OCI-LY7 (cell line): ENCODE data around the gene PRND.

Experiments
- EZH2phosphoT487 ChIP-seq: fragments of 200-600 bp; sonication (generic); IDR thresholded peaks from 2 replicates; pipeline ENCODE4 v1.6.1; 2018; ENCODE audit warnings: low read depth, borderline replicate concordance, mild to moderate bottlenecking, mixed run types, antibody characterized with exemption, low read length, moderate library complexity, mixed read lengths
- TF ChIP-seq, protein P1 (sequence below): fragments of 200-600 bp; sonication (generic); conservative IDR thresholded peaks from 2 replicates; pipeline ENCODE4 v1.5.1; 2014; ENCODE audit warnings: mild to moderate bottlenecking, antibody characterized with exemption, low read length, moderate library complexity, mixed read lengths

DNA sequence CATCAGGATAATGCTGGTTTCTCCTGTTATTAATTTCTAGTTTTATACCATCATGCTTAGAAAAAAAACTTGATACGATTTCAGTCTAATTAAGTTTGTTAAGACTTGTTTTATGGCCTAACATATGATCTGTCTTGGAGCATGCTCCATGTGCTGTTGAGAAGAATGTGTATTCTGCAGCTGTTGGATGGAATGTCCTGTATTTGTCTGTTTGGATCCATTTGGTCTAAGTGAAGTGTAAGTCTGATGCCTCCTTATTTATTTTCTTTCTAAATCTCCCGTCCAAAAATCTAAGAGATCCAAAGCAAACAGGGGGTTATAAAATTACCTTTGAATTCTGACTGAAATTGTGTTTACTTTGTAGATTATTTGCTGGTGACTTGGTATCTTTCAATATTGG is 30.0 kb upstream of the PRND start:
- TF ChIP-seq, protein P1, sequence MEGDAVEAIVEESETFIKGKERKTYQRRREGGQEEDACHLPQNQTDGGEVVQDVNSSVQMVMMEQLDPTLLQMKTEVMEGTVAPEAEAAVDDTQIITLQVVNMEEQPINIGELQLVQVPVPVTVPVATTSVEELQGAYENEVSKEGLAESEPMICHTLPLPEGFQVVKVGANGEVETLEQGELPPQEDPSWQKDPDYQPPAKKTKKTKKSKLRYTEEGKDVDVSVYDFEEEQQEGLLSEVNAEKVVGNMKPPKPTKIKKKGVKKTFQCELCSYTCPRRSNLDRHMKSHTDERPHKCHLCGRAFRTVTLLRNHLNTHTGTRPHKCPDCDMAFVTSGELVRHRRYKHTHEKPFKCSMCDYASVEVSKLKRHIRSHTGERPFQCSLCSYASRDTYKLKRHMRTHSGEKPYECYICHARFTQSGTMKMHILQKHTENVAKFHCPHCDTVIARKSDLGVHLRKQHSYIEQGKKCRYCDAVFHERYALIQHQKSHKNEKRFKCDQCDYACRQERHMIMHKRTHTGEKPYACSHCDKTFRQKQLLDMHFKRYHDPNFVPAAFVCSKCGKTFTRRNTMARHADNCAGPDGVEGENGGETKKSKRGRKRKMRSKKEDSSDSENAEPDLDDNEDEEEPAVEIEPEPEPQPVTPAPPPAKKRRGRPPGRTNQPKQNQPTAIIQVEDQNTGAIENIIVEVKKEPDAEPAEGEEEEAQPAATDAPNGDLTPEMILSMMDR = no peak
- no peak for TF ChIP-seq EZH2phosphoT487
